ENCODE measurements around the gene KHDC4.

KHDC4 gene

DNA sequence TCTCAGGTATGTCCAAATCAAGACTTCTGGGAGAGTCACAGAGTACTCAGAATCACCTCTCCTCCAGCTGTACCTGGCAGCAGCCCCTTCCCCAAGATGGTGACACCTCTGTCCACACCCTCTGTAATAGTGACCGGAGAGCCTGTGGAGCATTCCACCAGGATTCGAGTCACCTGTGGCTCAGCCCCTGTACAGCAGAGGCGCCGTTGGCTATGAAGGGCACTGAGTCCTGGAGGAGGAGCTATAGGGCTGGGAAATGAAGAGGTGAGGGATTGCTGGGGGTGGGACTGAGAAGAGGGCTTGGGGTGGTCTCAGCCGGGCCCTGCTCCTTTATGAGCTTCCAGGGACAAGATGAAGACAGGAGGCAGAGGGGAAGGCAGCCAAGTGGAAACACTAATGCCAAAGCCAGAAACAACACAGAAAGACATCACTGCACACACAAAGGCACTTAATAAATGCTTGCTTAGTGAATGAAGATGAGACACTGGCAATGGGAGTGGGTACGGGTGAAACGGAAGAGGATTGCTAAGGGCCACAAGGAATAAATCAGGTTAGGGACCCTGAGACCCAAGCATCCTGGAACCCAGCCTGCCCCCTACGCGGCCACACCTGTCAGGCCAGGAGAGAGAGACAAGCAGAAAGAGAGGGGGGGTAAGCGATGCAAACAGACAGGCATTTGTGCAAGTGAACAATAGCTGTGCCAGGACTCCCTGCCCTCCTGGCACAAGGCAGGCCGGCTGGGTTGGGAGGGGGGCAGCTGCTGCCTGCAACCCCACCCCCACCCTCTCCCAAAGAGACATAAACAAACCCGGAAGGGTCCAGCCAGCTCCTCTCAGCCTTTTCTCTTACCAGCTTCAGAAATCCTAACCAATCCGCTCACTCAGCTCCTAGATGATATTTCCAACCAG lies 40.2 kb upstream of the KHDC4 start:
- DNase-seq (ENCODE audit: insufficient read length, low spot score) (no peak), FAIRE-seq (no peak)
- TF ChIP-seq, protein P1, sequence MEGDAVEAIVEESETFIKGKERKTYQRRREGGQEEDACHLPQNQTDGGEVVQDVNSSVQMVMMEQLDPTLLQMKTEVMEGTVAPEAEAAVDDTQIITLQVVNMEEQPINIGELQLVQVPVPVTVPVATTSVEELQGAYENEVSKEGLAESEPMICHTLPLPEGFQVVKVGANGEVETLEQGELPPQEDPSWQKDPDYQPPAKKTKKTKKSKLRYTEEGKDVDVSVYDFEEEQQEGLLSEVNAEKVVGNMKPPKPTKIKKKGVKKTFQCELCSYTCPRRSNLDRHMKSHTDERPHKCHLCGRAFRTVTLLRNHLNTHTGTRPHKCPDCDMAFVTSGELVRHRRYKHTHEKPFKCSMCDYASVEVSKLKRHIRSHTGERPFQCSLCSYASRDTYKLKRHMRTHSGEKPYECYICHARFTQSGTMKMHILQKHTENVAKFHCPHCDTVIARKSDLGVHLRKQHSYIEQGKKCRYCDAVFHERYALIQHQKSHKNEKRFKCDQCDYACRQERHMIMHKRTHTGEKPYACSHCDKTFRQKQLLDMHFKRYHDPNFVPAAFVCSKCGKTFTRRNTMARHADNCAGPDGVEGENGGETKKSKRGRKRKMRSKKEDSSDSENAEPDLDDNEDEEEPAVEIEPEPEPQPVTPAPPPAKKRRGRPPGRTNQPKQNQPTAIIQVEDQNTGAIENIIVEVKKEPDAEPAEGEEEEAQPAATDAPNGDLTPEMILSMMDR (IDR thresholded peaks at IDR 0.05; ENCODE audit: insufficient read depth, missing control alignments), result no peak

- TF ChIP-seq, protein P1 (IDR thresholded peaks at IDR 0.05; ENCODE audit: insufficient read depth, missing control alignments), result no peak
- DNase-seq (ENCODE audit: insufficient read length, low spot score) (no peak), FAIRE-seq (no peak)
Measured at GRCh38 chr1:155973723-155974122, 39.5 kb upstream of the KHDC4 start.

- TF ChIP-seq, protein P1 (IDR thresholded peaks at IDR 0.05; ENCODE audit: insufficient read depth, missing control alignments), result no peak
- DNase-seq (ENCODE audit: insufficient read length, low spot score) (no peak), FAIRE-seq (no peak)
Measured at GRCh38 chr1:155971910-155972809, 37.9 kb upstream of the KHDC4 start.

DNA sequence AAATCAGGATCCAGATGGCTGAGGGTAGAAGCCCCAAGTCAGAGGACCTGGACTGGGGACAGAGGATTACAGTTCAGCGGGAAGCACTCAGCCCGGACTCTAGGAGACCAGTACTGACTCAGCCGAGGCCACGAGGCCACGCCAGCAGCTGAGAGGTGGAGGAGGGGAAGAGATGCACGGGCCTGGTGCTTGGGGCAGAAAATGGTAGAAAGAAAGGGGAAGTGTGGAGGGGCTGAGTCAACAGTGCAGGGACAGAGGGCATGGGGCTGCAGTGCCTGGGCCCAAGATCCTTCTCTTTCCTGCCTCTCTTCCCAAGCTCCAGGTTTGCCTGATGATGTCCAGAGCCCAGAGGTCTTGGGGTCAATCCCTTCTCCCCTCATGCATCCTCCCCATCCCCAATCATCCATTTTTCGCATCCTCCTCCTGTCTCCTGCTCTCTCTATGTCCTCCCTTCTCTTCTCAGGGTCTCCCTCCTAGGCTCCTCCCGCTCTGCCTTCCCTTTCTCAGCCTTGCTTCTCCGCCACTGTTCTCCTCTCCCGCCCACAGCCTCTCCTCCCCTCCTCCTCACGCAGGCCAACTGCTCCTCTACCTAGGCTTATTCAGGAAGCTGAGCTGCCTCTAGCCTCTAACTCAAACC lies 36.4 kb upstream of the KHDC4 start:
- TF ChIP-seq, protein P1 (IDR thresholded peaks at IDR 0.05; ENCODE audit: insufficient read depth, missing control alignments), result no peak
- DNase-seq (ENCODE audit: insufficient read length, low spot score) (no peak), FAIRE-seq (no peak)

DNA sequence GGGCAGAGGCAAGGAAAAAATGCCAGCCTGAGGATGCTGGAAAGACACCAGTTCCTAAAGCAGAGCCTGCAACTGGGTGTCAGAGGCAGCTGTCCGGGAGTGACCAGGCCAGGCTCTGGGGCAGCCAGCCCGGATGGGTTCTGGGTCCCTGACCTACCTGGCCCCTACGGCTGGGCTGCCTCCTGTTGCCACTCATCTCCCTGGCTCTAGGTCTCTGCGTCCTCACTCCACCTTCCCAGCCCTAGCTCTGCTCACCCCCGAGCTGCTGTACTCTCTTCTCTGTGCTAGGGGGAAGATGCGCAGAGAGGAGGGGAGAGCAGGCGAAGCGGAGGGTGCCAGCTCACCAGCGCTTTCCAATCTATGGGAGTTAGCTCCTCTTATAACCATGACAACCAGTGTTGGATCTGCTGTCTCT lies 35.2 kb upstream of the KHDC4 start:
- FAIRE-seq (no peak), DNase-seq (ENCODE audit: insufficient read length, low spot score) (no peak)
- TF ChIP-seq, protein P1 (IDR thresholded peaks at IDR 0.05; ENCODE audit: insufficient read depth, missing control alignments), result no peak

GRCh38 chr1:155968670-155969069 lies 34.5 kb upstream of the KHDC4 start:
- DNase-seq (ENCODE audit: insufficient read length, low spot score) (no peak), FAIRE-seq (no peak)
- TF ChIP-seq, protein P1 (IDR thresholded peaks at IDR 0.05; ENCODE audit: insufficient read depth, missing control alignments), result no peak

Data from D721Med (cell line).